GM21825 (cell line): ENCODE results near the gene TSHZ3.

Source experiments
- ATAC-seq: cut with Tn5 transposase; IDR thresholded peaks from one replicate; pipeline ENCODE4 v1.9.1; 2021; ENCODE audit warnings: mild to moderate bottlenecking, moderate library complexity; ENCODE audit not compliant: unreplicated experiment

Gene TSHZ3

GRCh38 chr19:31355665-31356289 is 6.5 kb upstream of the TSHZ3 start:
- no peak for ATAC-seq

GRCh38 chr19:31354799-31355664 is 5.8 kb upstream of the TSHZ3 start:
- ATAC-seq, result no peak

- no peak for ATAC-seq
Measured at GRCh38 chr19:31354316-31354715, 5.1 kb upstream of the TSHZ3 start.

GRCh38 chr19:31353833-31354232 is 4.6 kb upstream of the TSHZ3 start:
- ATAC-seq, result no peak

- ATAC-seq, result no peak
Measured at GRCh38 chr19:31352782-31353651, 3.8 kb upstream of the TSHZ3 start.

- ATAC-seq, result no peak
Measured at GRCh38 chr19:31352296-31352781, 3.1 kb upstream of the TSHZ3 start.

GRCh38 chr19:31351855-31352195 is 2.6 kb upstream of the TSHZ3 start:
- no peak for ATAC-seq

- no peak for ATAC-seq
Measured at GRCh38 chr19:31351056-31351854, 2.0 kb upstream of the TSHZ3 start.

GRCh38 chr19:31350693-31351055 is 1.4 kb upstream of the TSHZ3 start:
- no peak for ATAC-seq

GRCh38 chr19:31350033-31350692 is 927 bp upstream of the TSHZ3 start:
- no peak for ATAC-seq

- no peak for ATAC-seq
Measured at GRCh38 chr19:31348481-31349159, 616 bp downstream of the TSHZ3 start.

GRCh38 chr19:31347828-31348392 is 1.3 kb downstream of the TSHZ3 start:
- ATAC-seq, result no peak

- ATAC-seq, result no peak
Measured at GRCh38 chr19:31347354-31347753, 1.9 kb downstream of the TSHZ3 start.

GRCh38 chr19:31346184-31347059 is 2.8 kb downstream of the TSHZ3 start:
- ATAC-seq, result no peak

- ATAC-seq, result no peak
Measured at GRCh38 chr19:31344403-31344802, 4.8 kb downstream of the TSHZ3 start.

GRCh38 chr19:31342926-31343325 is 6.3 kb downstream of the TSHZ3 start:
- no peak for ATAC-seq

GRCh38 chr19:31340042-31341025 is 8.9 kb downstream of the TSHZ3 start:
- no peak for ATAC-seq
